GM10266 (cell line): ENCODE results near the gene STEAP1.

Experiments used
- DNase-seq: peaks from one replicate; pipeline ENCODE4 v3.0.0; 2012; ENCODE audit errors: extremely low spot score
- CTCF ChIP-seq: IDR thresholded peaks from 2 replicates; pipeline ENCODE4 v1.5.1; 2012; ENCODE audit warnings: mild to moderate bottlenecking, low read depth; ENCODE audit not compliant: control insufficient read depth, insufficient read depth; ENCODE audit errors: missing control alignments

Gene STEAP1

GRCh38 chr7:90191648-90192047, 37.4 kb downstream of the STEAP1 start:
- TF ChIP-seq CTCF = no peak
- no peak for DNase-seq

- no peak for TF ChIP-seq CTCF
- DNase-seq = no peak
These were observed 38.8 kb downstream of the STEAP1 start for GRCh38 chr7:90192876-90193750.

GRCh38 chr7:90194911-90195809, 40.9 kb downstream of the STEAP1 start:
- no peak for DNase-seq
- no peak for TF ChIP-seq CTCF

DNA sequence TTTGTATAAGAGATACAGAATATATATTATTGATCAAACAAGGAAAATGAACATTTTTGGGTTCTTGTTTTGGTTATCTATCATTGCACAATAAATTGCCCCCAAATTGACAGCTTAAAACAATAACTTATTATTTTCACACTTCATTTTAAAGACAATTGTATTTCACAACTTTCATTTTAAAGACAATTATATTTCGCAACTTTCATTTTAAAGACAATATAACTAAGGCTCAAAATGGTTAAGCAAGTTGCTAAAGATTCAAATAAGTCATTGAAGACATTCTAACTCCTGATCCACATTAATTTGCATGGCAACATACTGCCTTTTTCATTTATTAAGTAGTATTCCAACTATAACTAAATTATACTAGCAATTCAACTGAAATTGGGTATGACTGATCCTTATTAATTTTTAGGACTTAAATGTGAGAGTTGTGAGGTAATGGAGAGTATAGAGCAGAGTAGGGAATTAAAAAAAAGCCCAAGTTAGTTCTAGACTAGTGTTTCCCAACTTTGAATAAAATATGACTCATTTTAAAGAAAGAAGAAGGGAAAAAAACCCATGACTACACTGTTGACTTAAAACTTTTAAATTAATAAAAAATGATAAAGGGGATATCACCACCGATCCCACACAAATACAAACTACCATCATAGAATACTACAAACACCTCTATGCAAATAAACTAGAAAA, 47.4 kb downstream of the STEAP1 start:
- no peak for DNase-seq

GRCh38 chr7:90207956-90208355, 53.7 kb downstream of the STEAP1 start:
- TF ChIP-seq CTCF = no peak
- no peak for DNase-seq

More for the DNA sequence above, 47.4 kb downstream of the STEAP1 start:
- TF ChIP-seq CTCF = no peak

- no peak for TF ChIP-seq CTCF
- no peak for DNase-seq
These were observed 55.5 kb downstream of the STEAP1 start for GRCh38 chr7:90209776-90210175.

DNA sequence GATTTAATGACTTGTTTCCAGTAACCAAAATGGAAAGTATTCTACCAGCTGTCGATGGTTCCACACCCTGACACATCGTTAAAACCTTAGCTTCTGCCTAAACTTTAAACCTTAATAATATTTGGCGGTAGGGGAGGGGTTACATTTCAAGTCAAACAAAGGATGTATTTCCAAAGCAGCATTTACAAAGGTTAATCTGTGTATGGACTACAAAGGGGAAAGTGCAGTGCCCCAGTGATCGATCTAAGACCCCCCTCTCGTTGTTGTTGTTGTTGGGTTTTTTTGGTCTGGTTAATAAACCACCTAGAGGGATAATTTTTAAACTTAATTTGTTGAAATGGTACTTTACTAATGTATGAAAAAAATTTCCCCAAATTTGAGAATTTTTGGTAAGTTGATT, 56.2 kb downstream of the STEAP1 start:
- no peak for TF ChIP-seq CTCF
- DNase-seq = no peak
